GM21367 (cell line): ENCODE data around the gene FAM9B.

ENCODE experiments used
- ATAC-seq: cut with Tn5 transposase; IDR thresholded peaks from one replicate; pipeline ENCODE4 v1.9.1; 2021; ENCODE audit not compliant: unreplicated experiment

The FAM9B gene

GRCh38 chrX:8981723-8982122 lies 52.2 kb downstream of the FAM9B start:
- ATAC-seq = no peak

- ATAC-seq = no peak
Measured at GRCh38 chrX:8980756-8981155, 53.2 kb downstream of the FAM9B start.
